GM12878 (cell line): ENCODE data around the gene PHLDB1. TPM values are rescaled to one million over a fixed set of nuclear protein-coding genes. Genes with fewer than 3 reads are reported as not detected.
A peak's percentile ranks its signal among the peaks of the same experiment; 100 is the strongest.

Experiments
- ATAC-seq: fragments of 200-7000 bp; cut with Tn5 transposase; 3 replicates; pipeline ENCODE4 v1.9.1; 2020; ENCODE audit warnings: mild to moderate bottlenecking, moderate library complexity
- BruUV-seq: library from RNA; stranded (reverse); fragments of 400-500 nt; replicated peaks from 2 replicates; lab custom pipeline; 2021; lab: Mats Ljungman, UMichigan
- CTCF ChIA-PET: fragments of 300-600 bp; sonication (Branson Sonifier 250); formaldehyde crosslinking; extraction: SDS; loops from one replicate; lab custom pipeline; 2021; ENCODE audit warnings: inconsistent platforms; lab: Yijun Ruan, JAX
- POLR2A ChIA-PET: fragments of 350-600 bp; formaldehyde crosslinking; extraction: SDS; loops from one replicate; lab custom pipeline; 2021; ENCODE audit warnings: inconsistent platforms; lab: Charles Lee
- RAD21 ChIA-PET: fragments of 300-600 bp; sonication (Branson Sonifier 250); formaldehyde crosslinking; loops from one replicate; lab custom pipeline; 2023; ENCODE audit warnings: antibody characterized with exemption; ENCODE audit not compliant: unreplicated experiment; lab: Charles Lee
- SMC1A ChIA-PET: fragments of 300-600 bp; sonication (Branson Sonifier 250); formaldehyde crosslinking; loops from one replicate; lab custom pipeline; 2023; ENCODE audit not compliant: unreplicated experiment, uncharacterized antibody; lab: Charles Lee
- DNase-seq: peaks from one replicate; pipeline ENCODE4 v3.0.0-alpha.2; 2011; ENCODE audit warnings: low read depth, low spot score
- FAIRE-seq: peaks from 3 replicates; lab custom pipeline; 2011; peaks lifted over from hg19 to GRCh38; lab: Jason Lieb, UNC
- H2AFZ ChIP-seq: 2 replicates; pipeline ENCODE4 v1.6.0; 2011; ENCODE audit warnings: low read depth, low read length, control low read depth; ENCODE audit not compliant: control insufficient read depth
- H3K27ac ChIP-seq: 2 replicates; pipeline ENCODE4 v1.5.1; 2011; ENCODE audit warnings: control low read depth; ENCODE audit not compliant: control insufficient read depth, insufficient read depth
- H3K27me3 ChIP-seq, 2 experiments: replicated peaks in 1 of 2; 2 replicates each; pipeline versions ENCODE4 v1.6.0 to v1.6.1; 2011; ENCODE audit warnings: low read length in 1 of 2; ENCODE audit not compliant: control insufficient read depth in 2 of 2, insufficient read depth in 2 of 2
- H3K36me3 ChIP-seq, 2 experiments: 2 replicates each; pipeline ENCODE4 v1.5.1; 2011; ENCODE audit warnings: low read length in 1 of 2; ENCODE audit not compliant: control insufficient read depth in 2 of 2, insufficient read depth in 2 of 2
- H3K4me1 ChIP-seq: 2 replicates; pipeline ENCODE4 v1.6.1; 2011; ENCODE audit warnings: mild to moderate bottlenecking, low read length, moderate library complexity, mixed read lengths; ENCODE audit not compliant: control insufficient read depth, insufficient read depth
- H3K4me2 ChIP-seq: 2 replicates; pipeline ENCODE4 v1.6.0; 2011; ENCODE audit warnings: control low read depth; ENCODE audit not compliant: control insufficient read depth, insufficient read depth
- H3K4me3 ChIP-seq: fragments of 200-600 bp; sonication (generic); 2 replicates; pipeline ENCODE4 v1.5.1; 2016
- H3K79me2 ChIP-seq: 2 replicates; pipeline ENCODE4 v1.6.0; 2011; ENCODE audit warnings: low read length; ENCODE audit not compliant: control insufficient read depth, insufficient read depth
- H3K9ac ChIP-seq: 2 replicates; pipeline ENCODE4 v1.8.0; 2011; ENCODE audit warnings: low read length, control low read depth, mixed read lengths; ENCODE audit not compliant: control insufficient read depth, insufficient read depth
- H3K9me3 ChIP-seq: replicated peaks from 3 replicates; pipeline ENCODE4 v1.5.1; 2011; ENCODE audit warnings: mild to moderate bottlenecking, low read length; ENCODE audit not compliant: control insufficient read depth, insufficient read depth
- H4K20me1 ChIP-seq: 2 replicates; pipeline ENCODE4 v1.6.0; 2011; ENCODE audit not compliant: control insufficient read depth, insufficient read depth
- BHLHE40 ChIP-seq, 2 experiments: fragments of 450-650 bp in 1 of 2; IDR thresholded peaks; 2 replicates each; pipeline ENCODE4 v1.6.1; 2011 to 2017; ENCODE audit warnings: low read depth in 2 of 2, borderline replicate concordance in 1 of 2, improper control_type of control experiment in 1 of 2, low read length in 1 of 2, mild to moderate bottlenecking in 1 of 2
- CREM ChIP-seq: IDR thresholded peaks from 2 replicates; pipeline ENCODE4 v1.6.1; 2014; ENCODE audit warnings: antibody characterized with exemption, low read depth
- EP300 ChIP-seq, 2 experiments: fragments of 150-350 bp in 1 of 2; IDR thresholded peaks; 2 replicates each; pipeline ENCODE4 v1.6.1; 2011 to 2012; ENCODE audit warnings: low read depth in 2 of 2, low read length in 2 of 2, borderline replicate concordance in 1 of 2, improper control_type of control experiment in 1 of 2, inconsistent platforms in 1 of 2; ENCODE audit not compliant: control insufficient read depth in 1 of 2
- IKZF2 ChIP-seq, 2 experiments: fragments of 450-650 bp; IDR thresholded peaks; 2 replicates each; pipeline ENCODE4 v1.6.1; 2017; ENCODE audit warnings: mild to moderate bottlenecking in 2 of 2, moderate library complexity in 2 of 2
- NFYA ChIP-seq: IDR thresholded peaks from 2 replicates; pipeline ENCODE4 v1.6.1; 2011; ENCODE audit warnings: low read depth, mild to moderate bottlenecking, low read length, improper control_type of control experiment, borderline replicate concordance
- NR2C2 ChIP-seq: IDR thresholded peaks from 2 replicates; pipeline ENCODE4 v1.6.1; 2011; ENCODE audit warnings: borderline replicate concordance, low read depth; ENCODE audit not compliant: control insufficient read depth, insufficient read length
- PML ChIP-seq: IDR thresholded peaks from 2 replicates; pipeline ENCODE4 v1.6.1; 2012; ENCODE audit warnings: low read length, inconsistent platforms
- WGBS: methylation state at CpG from one replicate; pipeline ENCODE4 v1.1.6; 2016; ENCODE audit warnings: low lambda C conversion rate; ENCODE audit not compliant: insufficient replicate concordance, insufficient coverage; ENCODE audit errors: missing lambda C conversion rate; 5-methylcytosine and 5-hydroxymethylcytosine counted together
- in situ Hi-C: fragments of 300-500 bp; cut with MboI; formaldehyde crosslinking; loops from 9 replicates; pipeline ENCODE4 v1.14.3; 2018; ENCODE audit warnings: mixed read lengths
- intact Hi-C: fragments of 100-400 bp; cut with micrococcal nuclease; formaldehyde crosslinking; loops from one replicate; pipeline ENCODE4 v1.14.2; 2022; ENCODE audit not compliant: unreplicated experiment
- polyA plus RNA-seq, 11 experiments: library from polyadenylated mRNA; depleted of rRNA in 4 of 11; unstranded in 6 of 11; stranded (reverse) in 5 of 11; fragments of >200 nt; fragmentation: Nextera tagmentation in 4 of 11; fragmentation: Illumina TruSeq in 1 of 11; extraction: Ambion mirVana in 4 of 11; extraction: Trizol in 1 of 11; gene quantifications; 1 replicate in 1 of 11; 2 replicates in 10 of 11; pipeline versions ENCODE4 v1.2.1 to v1.2.3, GENCODE V29; 2011 to 2016; ENCODE audit warnings: inconsistent platforms in 2 of 11, missing spikeins in 2 of 11, low read depth in 1 of 11
- total RNA-seq, 4 experiments: library from RNA; depleted of rRNA in 3 of 4; stranded (reverse); fragments of >200 nt in 3 of 4; fragmentation: Illumina TruSeq in 1 of 4; extraction: Trizol in 1 of 4; gene quantifications; 2 replicates each; pipeline versions ENCODE4 v1.2.1 to v1.2.3, GENCODE V29; 2013 to 2021

Gene PHLDB1
- total and polyA plus RNA-seq, 10 of the 15 experiments (the other 5 are each of a cell fraction or from before 2014, with no cell fraction given) = 0.03 to 0.26 (median 0.18) TPM; not detected in 4

- no peaks in the 10 kb centered on the region for H3K36me3 ChIP-seq
- in situ Hi-C loops (no loop called here), intact Hi-C loops (no loop called here)
- TF ChIP-seq NR2C2 (no peak), PML (no peak), CREM (no peak), IKZF2 (IDR thresholded peaks at IDR 0.05) (no peak), BHLHE40 (IDR thresholded peaks at IDR 0.05; ENCODE audit: borderline replicate concordance in 1 of 2, low read depth in 2 of 2, low read length in 1 of 2) (no peak), NFYA (no peak), EP300 (IDR thresholded peaks at IDR 0.05; ENCODE audit: borderline replicate concordance in 1 of 2, control insufficient read depth in 1 of 2, low read depth in 2 of 2, low read length in 2 of 2) (no peak)
- peak overlapping the region; percentile 99; the same call in 1 of the 2 replicates for H3K4me2 ChIP-seq
- POLR2A ChIA-PET = interaction anchor here (0.6 kb wide), 1 partner anchor 101 kb away, joined by 3 read pairs; the partner anchor contains the start of gene DDX6
- peaks cover 5% of the 10 kb centered on the region; the same call in 2 of the 3 replicates for H3K9me3 ChIP-seq
- SMC1A ChIA-PET = interaction anchor here (0.7 to 2.4 kb wide), 15 partner anchors 10 to 246 kb away, joined by 3 to 16 read pairs (median 4); partner anchors contain the start of genes DDX6 and TREH
- no peaks in the 10 kb centered on the region; a peak in 1 of 4 replicates for H3K27me3 ChIP-seq
- H3K79me2 ChIP-seq = no peaks in the 10 kb centered on the region
- no peak overlapping the region for H2AFZ ChIP-seq
- RAD21 ChIA-PET = interaction anchor here (0.7 to 2.5 kb wide), 15 partner anchors 22 to 649 kb away, joined by 3 to 20 read pairs (median 3); partner anchors contain the start of genes CXCR5, DDX6 and UPK2
- no peak for FAIRE-seq
- peak; percentile 10 for ATAC-seq
- H3K27ac ChIP-seq = no peak overlapping the region
- DNase-seq = no peak
- H3K4me1 ChIP-seq = peaks cover 30% of the 10 kb centered on the region
- H3K9ac ChIP-seq = no peak overlapping the region; the same call in 1 of the 2 replicates
- H4K20me1 ChIP-seq = no peaks in the 10 kb centered on the region
- no peak overlapping the region for H3K4me3 ChIP-seq
- CTCF ChIA-PET = interaction anchor here (0.7 to 5.8 kb wide), 46 partner anchors 8 to 1145 kb away, joined by 3 to 68 read pairs (median 4); partner anchors contain the start of genes BCL9L, CXCR5, DDX6 and UPK2
- 11% methylated on average over 9 of the region's 9 CpGs for WGBS
- no TSS peak for BruUV-seq
Observed at GRCh38 chr11:118689503-118689851, 82.1 kb downstream of the PHLDB1 start.
